ENCODE results near the gene CACNA1A.

CACNA1A gene

DNA sequence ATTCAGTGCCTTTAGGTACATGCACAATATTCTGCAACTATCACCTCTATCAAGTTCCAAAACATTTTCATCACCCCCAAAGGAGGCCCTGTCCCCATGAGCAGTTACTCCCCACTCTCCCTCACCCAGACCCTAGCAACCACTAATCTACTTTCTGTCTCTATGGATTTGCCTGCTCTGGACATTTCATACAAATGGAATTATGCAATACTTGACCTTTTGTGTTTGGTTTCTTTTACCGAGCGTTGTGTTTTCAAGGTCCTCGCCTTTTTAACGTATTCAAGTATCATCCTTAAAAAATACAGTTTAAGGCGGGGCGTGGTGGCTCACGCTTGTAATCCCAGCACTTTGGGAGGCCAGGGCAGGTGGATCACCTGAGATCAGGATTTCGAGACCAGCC, 196.4 kb downstream of the CACNA1A start:
- no peak for DNase-seq (ENCODE audit: low read depth)

- no peak for DNase-seq (ENCODE audit: low read depth)
Observed at GRCh38 chr19:13303381-13304129, 202.7 kb downstream of the CACNA1A start.

DNA sequence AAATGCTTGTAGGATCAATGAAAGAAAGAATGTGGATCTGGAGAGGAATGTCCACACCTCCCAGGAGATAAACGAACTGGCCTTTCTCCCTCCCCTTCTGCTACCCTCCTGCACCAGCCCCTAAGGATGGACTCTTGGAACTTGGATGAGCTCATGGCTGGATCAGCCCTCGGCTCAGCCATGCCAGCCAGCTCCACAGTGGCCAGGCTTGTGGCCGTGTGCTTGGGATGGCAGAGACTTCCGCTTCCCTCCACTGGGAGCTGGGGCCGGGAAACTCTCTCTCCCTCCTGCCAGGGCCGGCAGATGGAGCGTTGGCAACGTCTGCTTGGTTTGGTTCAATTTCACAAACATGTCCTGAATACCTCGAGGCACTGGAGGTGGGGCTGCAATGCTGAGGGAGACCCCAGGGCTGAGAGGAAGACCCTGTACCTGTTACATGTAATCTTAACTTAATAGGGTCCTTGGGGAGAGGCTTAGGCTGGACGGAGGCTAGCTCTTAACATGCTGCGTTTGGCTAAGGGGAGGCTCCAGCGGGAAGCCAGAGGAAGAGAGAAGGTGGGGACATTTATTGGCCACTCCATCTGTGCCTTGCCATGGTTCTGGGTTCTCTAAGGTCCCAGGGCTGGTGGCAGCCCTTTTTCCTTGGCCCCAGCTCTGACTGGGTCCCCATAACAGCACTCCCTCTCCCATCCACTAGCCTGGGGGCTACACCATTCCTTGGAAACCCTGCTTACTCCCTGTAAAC, 203.6 kb downstream of the CACNA1A start:
- DNase-seq (ENCODE audit: low read depth): no peak

DNA sequence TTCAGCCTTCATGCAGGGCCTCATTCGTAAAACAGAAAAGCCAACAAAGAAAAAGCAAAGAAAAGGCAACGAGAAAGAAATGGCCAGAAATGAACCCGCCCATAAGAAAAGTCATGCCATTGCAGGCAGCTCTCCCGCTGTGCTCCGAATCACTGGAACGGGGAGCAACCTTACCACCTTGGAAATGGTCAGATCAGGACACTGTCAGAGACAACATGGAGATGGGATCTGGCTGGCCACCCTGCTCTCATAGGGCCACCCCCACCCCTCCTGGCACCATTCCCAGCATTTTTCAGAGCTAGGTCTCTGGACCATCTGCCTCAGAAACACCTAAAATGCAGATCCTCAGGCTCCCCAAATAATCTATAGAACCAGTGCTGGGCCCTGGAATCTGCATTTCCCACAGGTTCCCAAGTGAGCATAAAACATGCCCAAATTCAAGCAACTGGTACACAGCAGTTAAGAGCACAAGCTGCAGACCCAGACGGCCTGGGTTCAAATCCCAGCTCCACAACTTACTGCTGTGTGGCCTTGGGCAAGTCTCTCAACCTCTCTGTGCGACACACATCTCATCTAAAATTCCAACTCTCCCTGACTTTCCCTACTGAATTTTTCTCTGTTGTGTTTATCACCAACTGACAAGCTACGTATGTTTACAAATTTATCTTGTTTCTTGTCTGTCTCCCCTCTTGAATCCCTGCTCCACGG, 204.5 kb downstream of the CACNA1A start:
- no peak for DNase-seq (ENCODE audit: low read depth)

- no peak for DNase-seq (ENCODE audit: low read depth)
Observed at GRCh38 chr19:13300421-13301030, 205.8 kb downstream of the CACNA1A start.

- DNase-seq (ENCODE audit: low read depth): no peak
Observed at GRCh38 chr19:13299838-13300237, 206.4 kb downstream of the CACNA1A start.

DNA sequence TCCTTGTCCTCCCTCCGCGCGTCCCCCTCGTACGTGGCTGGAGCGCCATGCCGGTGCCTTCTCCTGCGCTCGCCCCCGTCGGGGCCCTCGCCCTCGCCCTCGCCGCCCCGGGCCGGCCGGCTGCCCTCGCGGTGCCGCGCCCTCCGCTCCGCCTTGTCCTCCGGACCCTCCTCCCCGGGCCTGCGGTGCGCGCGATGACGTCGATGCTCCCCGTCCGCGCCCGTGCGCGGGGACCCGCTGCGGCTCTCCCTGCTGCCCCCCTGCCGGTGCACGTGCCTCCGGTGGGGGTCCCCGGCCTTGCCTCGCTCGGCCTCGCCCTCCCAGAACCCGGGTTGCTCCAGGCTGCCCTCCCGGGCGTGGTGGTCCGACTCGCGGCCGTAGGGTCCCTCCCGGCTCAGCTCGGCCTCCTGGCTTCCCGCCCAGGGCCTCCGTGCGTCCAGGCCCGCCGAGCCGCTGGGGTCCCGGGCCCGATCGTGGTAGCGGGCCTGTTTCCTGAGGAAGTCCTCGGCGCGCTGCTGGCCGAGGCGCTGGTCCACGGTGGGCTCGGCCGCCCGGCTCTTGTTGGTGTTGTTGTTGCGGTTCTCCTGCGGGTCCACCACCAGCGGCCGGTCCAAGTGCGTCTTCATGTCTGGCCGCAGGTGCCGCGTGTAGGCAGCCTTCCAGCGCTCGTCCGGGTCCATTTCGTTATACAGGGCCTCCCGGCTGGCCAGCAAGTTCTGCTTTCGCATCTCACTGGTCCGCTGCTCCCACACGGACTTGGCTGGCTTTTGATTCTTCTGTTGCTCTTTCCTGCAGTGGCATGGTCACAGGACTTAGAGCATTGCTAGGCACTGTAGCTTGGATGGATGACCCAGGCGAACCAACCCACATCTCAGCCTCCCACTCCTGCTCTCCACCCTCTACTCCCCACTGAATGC, 207.5 kb downstream of the CACNA1A start:
- DNase-seq (ENCODE audit: low read depth): no peak

- DNase-seq (ENCODE audit: low read depth): no peak
Observed at GRCh38 chr19:13297023-13297422, 209.3 kb downstream of the CACNA1A start.

DNA sequence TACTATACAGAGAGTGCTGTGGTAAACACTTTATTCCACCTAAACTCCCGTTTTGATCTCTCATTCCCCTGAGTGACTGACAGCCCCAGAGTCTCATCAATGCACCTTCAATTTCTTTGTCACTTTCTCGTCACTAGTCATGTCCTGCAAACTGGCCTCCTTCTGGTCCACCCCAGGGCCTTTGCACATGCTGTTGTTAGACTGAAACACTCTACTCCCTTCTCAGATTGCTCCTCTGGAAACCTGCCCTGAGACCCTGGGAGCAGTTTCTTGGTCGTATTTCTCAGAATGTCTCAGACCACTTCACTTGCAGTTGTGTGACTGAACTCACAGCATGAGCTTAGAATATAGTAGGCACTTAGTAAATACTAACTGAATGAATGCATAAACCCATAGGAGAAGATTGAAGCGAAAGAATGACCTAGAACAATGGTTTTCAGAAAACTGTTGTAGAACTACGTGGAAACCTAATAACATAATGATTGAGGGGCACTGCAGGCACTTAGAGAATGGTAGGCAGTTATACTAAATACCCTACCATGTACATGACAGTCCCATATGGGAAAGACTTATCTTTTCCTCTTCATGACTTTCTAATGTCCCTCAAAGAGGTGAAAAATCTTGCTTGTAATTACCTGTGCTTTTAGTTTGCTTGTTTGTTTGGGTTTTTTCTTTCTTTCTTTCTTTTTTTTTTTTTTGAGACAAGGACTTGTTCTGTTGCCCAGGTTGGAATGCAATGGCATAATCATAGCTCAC, 211.3 kb downstream of the CACNA1A start:
- no peak for DNase-seq (ENCODE audit: low read depth)

GRCh38 chr19:13291913-13292312, 214.4 kb downstream of the CACNA1A start:
- DNase-seq (ENCODE audit: low read depth): no peak

DNA sequence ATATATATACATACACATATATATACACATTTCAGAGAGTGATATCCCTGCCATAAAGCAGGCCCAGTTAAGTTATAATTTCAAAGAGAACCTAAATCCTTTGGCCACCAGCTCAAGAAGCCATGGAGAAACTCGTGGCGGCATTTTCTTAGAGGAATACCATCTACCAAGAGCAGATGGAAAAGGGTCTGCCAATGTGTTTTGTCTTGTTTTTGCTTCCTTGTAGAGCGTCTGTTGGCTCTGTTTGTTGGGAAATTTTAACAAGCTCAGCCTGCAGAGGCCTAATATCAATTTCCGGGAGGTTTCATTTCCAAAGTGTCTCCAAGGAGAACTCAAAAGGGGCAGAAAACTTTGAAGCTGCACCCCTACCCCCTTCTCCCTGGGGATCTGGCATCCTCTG, 215.5 kb downstream of the CACNA1A start:
- DNase-seq (ENCODE audit: low read depth): no peak

GRCh38 chr19:13289295-13289694, 217.0 kb downstream of the CACNA1A start:
- DNase-seq (ENCODE audit: low read depth): no peak

GRCh38 chr19:13286195-13286985, 219.9 kb downstream of the CACNA1A start:
- no peak for DNase-seq (ENCODE audit: low read depth)

DNA sequence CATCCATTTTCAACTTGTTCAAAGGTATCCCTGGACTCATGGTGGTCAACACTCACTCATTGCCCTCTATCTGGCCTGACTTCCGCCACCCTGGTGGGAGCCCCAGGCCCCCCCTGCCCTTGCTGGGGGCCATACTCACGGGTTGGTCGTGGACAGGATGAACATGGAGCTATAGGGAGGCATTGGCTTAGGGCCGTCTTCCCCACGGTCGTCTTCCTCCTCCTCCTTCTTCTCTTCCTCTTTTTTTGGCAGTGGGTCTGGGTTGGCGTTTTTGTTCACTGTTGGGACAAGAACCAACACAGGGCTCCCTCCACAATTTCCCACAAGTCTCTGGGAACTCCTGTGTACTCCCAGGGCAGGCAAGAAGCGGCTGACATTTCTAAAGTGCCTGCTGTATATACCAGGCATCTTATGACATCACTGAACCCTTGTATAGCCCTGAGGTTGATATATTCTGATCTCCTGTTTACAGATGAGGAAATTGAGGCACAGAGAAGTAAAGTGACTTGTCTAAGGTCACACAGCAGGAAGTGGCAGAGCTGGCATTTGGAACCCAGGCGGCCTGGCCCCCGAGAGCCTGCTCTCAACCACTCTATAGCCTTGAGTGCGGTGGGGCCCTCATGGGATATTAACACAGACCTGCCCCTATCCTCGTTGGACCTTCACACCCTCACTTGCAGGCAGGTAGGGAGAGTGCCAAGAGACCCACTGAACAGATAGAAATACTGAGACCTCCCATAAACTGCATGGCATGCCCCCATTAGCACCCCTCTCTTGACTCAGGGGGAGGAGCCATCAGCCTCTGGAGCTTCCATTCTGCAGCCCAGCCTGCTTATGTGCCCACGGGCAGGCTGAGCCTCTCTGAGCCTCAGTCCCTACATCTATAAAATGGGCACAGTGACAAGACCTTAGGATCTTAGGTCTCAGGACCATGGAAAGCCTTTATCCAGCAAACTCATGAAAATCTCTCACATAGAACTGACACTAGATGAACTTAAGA, 221.1 kb downstream of the CACNA1A start:
- DNase-seq (ENCODE audit: low read depth): no peak

- no peak for DNase-seq (ENCODE audit: low read depth)
Observed at GRCh38 chr19:13283871-13284270, 222.4 kb downstream of the CACNA1A start.

GRCh38 chr19:13282486-13283065, 223.7 kb downstream of the CACNA1A start:
- DNase-seq (ENCODE audit: low read depth): no peak

DNA sequence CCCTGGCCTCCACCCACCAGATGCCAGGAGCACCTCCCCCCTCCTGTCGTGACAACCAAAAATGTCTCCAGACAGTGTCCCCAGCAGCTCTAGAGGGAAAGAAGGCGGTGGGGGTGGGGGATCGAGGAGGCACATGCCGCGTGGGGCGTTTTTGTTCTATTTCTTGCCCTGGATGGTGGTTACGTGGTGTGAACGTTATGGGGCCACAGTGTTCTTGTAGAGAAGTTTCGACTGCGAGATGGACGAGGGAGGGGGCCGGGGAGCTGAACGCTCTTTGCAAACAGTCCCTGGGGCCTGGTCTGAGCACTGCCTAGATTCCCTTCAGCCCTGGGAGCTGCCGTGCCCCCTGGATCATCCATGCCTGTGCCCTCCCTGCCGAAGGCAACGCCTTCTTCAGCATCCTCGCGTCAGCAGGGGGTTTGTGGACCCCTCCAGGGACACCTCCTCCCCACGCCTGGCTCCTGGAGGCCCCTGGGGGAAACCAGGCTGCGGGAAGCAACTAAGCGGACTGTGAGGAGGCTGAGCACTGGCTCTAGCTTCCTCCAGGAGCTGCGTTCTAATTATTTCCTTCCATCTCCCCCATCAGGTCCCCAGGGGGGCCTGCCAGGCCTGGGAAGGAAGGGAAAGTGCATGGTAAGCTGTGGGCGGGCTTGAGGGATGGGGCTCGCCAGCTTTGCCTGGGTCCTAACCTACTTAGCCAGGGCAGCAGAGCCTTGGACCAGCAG, 224.6 kb downstream of the CACNA1A start:
- DNase-seq (ENCODE audit: low read depth): no peak

Measured in stimulated activated CD8-positive, alpha-beta memory T cell treated with anti-CD3 and anti-CD28 coated beads, Interleukin-15, amount 100 ng/mL, for 24 hours (primary cell).